Left lung (tissue), 10 donors: ENCODE data around the gene FCER1G. TPM values are rescaled to one million over a fixed set of nuclear protein-coding genes. Genes with fewer than 3 reads are reported as not detected.
A peak's percentile ranks its signal among the peaks of the same experiment; 100 is the strongest.

ENCODE experiments used
- ATAC-seq: fragments of 200-7000 bp; cut with Tn5 transposase; one replicate; pipeline ENCODE4 v1.9.1; 2020; ENCODE audit warnings: moderate library complexity
- DNase-seq, 4 donors: peaks; one replicate each; pipeline ENCODE4 v3.0.0-alpha.2; 2013 to 2020
- H3K27ac ChIP-seq, 2 donors: fragments of 200-600 bp; sonication (generic) in 1 of 2; one replicate each; pipeline versions ENCODE4 v1.5.0 to v1.8.0; 2020 to 2021
- H3K27me3 ChIP-seq, 2 donors: fragments of 200-600 bp; sonication (generic) in 1 of 2; one replicate each; pipeline versions ENCODE4 v1.5.0 to v1.8.0; 2020 to 2021
- H3K36me3 ChIP-seq, 2 donors: fragments of 200-600 bp; sonication (generic) in 1 of 2; one replicate each; pipeline versions ENCODE4 v1.5.0 to v1.8.0; 2020 to 2021
- H3K4me1 ChIP-seq, 2 donors: fragments of 200-600 bp; one replicate each; pipeline ENCODE4 v1.8.0; 2021
- H3K4me3 ChIP-seq, 2 donors: fragments of 200-600 bp; sonication (generic) in 1 of 2; one replicate each; pipeline versions ENCODE4 v1.5.0 to v1.8.0; 2020 to 2021; ENCODE audit warnings: mild to moderate bottlenecking in 1 of 2
- H3K9me3 ChIP-seq, 2 donors: fragments of 200-600 bp; sonication (generic) in 1 of 2; one replicate each; pipeline versions ENCODE4 v1.5.0 to v1.8.0; 2020 to 2021
- CTCF ChIP-seq, 2 donors: fragments of 200-600 bp; sonication (generic) in 1 of 2; IDR thresholded peaks; one replicate each; pipeline versions ENCODE4 v1.5.0 to v1.8.0; 2021; ENCODE audit warnings: antibody characterized with exemption in 2 of 2
- intact Hi-C, 2 donors: fragments of 100-400 bp; cut with DNase I; formaldehyde crosslinking; loops; one replicate each; pipeline versions ENCODE4 v1.11.2 to v1.14.2; 2022
- polyA plus RNA-seq, 6 donors: library from polyadenylated mRNA; unstranded; fragments of 120-200 nt; gene quantifications; one replicate each; pipeline ENCODE4 v1.2.1, GENCODE V29; 2013; ENCODE audit not compliant: insufficient read length in 6 of 6
- total RNA-seq, 2 donors: library from RNA; stranded (reverse); fragmentation: NEBNext Ultra II Directional; extraction: Animal tissue kit (Norgen Biotek cat#: 25700); gene quantifications; one replicate each; pipeline ENCODE4 v1.2.1, GENCODE V29; 2021
- donor health status: DM: no; HTN: yes; CAD: no.
- donor health status: DM: no; HTN: no; CAD: no.

The FCER1G gene
- total and polyA plus RNA-seq, 8 donors: 14.6 to 329 (median 16.5) TPM

DNA sequence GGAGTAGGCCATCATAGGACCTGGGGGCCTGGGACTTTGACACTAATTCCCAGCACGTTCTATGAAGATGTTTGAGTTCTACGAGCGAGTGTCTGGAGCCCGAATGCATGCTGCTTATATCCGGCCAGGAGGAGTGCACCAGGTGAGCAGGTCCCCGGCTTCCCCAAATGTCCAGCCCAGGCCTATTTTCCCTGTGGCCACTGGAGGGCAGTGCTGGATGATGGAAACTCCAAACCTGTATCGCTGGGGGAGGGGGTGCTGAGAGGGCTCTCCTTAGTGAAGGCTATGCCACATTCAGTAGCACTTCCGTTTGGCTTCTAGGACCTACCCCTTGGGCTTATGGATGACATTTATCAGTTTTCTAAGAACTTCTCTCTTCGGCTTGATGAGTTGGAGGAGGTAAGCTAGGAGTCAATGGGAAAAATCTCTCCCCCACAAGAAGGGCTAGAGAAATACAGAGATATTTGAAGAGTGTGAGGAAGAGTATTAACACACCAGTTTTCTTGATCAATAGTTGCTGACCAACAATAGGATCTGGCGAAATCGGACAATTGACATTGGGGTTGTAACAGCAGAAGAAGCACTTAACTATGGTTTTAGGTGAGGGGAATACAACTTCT is 5.2 kb upstream of the FCER1G start:
- H3K27me3 ChIP-seq: no peaks in the 10 kb centered on the region
- peak; percentile 96 for ATAC-seq
- peak overlapping the region in 1 of 2 donors; percentile 19 for H3K27ac ChIP-seq
- intact Hi-C loops: no loop called here
- no peak overlapping the region for H3K4me3 ChIP-seq
- DNase-seq: peak in 3 of 4 donors; percentile 70 to 87 (median 82)
- H3K4me1 ChIP-seq: peaks cover 0 to 71% of the 10 kb centered on the region in 2 donors
- H3K9me3 ChIP-seq: no peaks in the 10 kb centered on the region
- peak; percentile 81 to 85 for TF ChIP-seq CTCF (IDR thresholded peaks at IDR 0.05)
- H3K36me3 ChIP-seq: peaks cover 4 to 95% of the 10 kb centered on the region in 2 donors

- H3K4me1 ChIP-seq: peaks cover 0 to 52% of the 10 kb centered on the region in 2 donors
- peaks cover 3 to 78% of the 10 kb centered on the region in 2 donors for H3K36me3 ChIP-seq
- no peaks in the 10 kb centered on the region for H3K27me3 ChIP-seq
- intact Hi-C loops: no loop called here
- ATAC-seq: peak; percentile 4
- TF ChIP-seq CTCF (IDR thresholded peaks at IDR 0.05): no peak
- H3K4me3 ChIP-seq: peak overlapping the region in 1 of 2 donors; percentile 63
- no peaks in the 10 kb centered on the region for H3K9me3 ChIP-seq
- DNase-seq: no peak
- H3K27ac ChIP-seq: peak overlapping the region; percentile 26 to 97
Measured at GRCh38 chr1:161214369-161214768, 726 bp upstream of the FCER1G start.

GRCh38 chr1:161216945-161217712 is 2.0 kb downstream of the FCER1G start:
- DNase-seq: no peak
- peak overlapping the region in 1 of 2 donors; percentile 63 for H3K4me3 ChIP-seq
- no peaks in the 10 kb centered on the region for H3K9me3 ChIP-seq
- H3K27ac ChIP-seq: peak overlapping the region; percentile 86 to 97
- no peak for TF ChIP-seq CTCF (IDR thresholded peaks at IDR 0.05)
- intact Hi-C loops: no loop called here
- ATAC-seq: peak; percentile 77
- H3K27me3 ChIP-seq: no peaks in the 10 kb centered on the region
- H3K36me3 ChIP-seq: peaks cover 0 to 67% of the 10 kb centered on the region in 2 donors
- peaks cover 0 to 46% of the 10 kb centered on the region in 2 donors for H3K4me1 ChIP-seq

DNA sequence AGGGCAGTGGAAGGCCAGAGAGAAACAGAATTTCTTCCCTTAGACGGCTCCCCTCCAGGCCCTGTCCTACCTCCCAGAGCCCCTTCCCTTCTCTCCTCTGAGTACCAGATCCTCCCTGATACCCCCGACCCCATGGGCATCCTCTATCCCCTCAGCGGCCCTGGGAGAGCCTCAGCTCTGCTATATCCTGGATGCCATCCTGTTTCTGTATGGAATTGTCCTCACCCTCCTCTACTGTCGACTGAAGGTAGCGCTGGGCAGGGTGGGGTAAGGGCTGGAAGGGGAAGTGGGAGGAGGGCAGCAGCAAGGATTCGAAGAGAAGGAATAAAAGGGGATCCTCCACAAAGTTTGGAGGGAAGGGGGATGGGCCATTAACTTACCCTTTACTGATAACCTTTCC is 2.7 kb downstream of the FCER1G start:
- peak overlapping the region in 1 of 2 donors; percentile 63 for H3K4me3 ChIP-seq
- DNase-seq (no peak), ATAC-seq (peak; percentile 4)
- no peak for TF ChIP-seq CTCF (IDR thresholded peaks at IDR 0.05)
- H3K27ac ChIP-seq: peak overlapping the region in 1 of 2 donors; percentile 97
- H3K27me3 ChIP-seq: no peaks in the 10 kb centered on the region
- H3K4me1 ChIP-seq: peaks cover 0 to 46% of the 10 kb centered on the region in 2 donors
- H3K9me3 ChIP-seq: no peaks in the 10 kb centered on the region
- H3K36me3 ChIP-seq: peaks cover 0 to 60% of the 10 kb centered on the region in 2 donors
- intact Hi-C loops: no loop called here
